ENCODE data around the gene IFT27. TPM values are rescaled to one million over a fixed set of nuclear protein-coding genes. Genes with fewer than 3 reads are reported as not detected.

IFT27 gene
- total and polyA plus RNA-seq, 2 donors (not counting 1 experiment from before 2014, with no cell fraction given), result 14.1 to 19.0 TPM

DNA sequence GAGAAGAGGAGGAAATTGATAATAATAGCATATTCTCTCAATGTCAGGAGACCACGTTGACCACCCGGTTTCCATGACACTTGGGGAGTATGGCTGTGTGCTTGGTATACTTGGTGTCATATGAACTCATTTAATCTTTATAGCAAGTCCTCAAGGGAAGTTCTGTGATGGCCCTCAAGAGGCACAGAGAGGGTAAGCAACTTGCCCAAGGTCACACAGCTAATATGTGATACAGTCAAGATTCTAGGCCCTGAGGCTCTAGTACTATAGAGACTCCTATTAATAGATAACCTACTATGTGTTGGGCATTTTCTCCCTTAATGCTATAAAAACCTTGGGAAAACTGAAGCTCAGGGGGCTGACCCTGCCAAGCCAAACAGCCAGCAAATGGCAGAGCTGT, 61.8 kb downstream of the IFT27 start:
- Histone ChIP-seq H4K20me1 (ENCODE audit: control insufficient read depth, extremely low read depth, insufficient read depth, low read length) (no peaks in the 10 kb centered on the region), H3K4me3 (replicated peaks in 1 of 4; ENCODE audit: control extremely low read depth in 1 of 4, insufficient read depth in 1 of 4, low read depth in 3 of 4, low read length in 4 of 4) (no peak overlapping the region), H3K27ac (ENCODE audit: insufficient read depth, low read length) (no peak overlapping the region), H3K9me3 (ENCODE audit: control insufficient read depth, insufficient read depth, low read depth, low read length) (no peaks in the 10 kb centered on the region), H2AFZ (ENCODE audit: low read length) (no peak overlapping the region), H3K4me2 (ENCODE audit: extremely low read depth, insufficient read depth, low read length) (no peak overlapping the region), H3K36me3 (ENCODE audit: control insufficient read depth, insufficient read depth, low read length) (no peaks in the 10 kb centered on the region), H3K27me3 (ENCODE audit: control insufficient read depth, insufficient read depth, low read length) (no peaks in the 10 kb centered on the region), H3K9ac (ENCODE audit: insufficient read depth, low read length) (no peak overlapping the region), H3K4me1 (ENCODE audit: control insufficient read depth, extremely low read depth, insufficient read depth, low read length) (no peaks in the 10 kb centered on the region), H3K79me2 (ENCODE audit: control insufficient read depth, insufficient read depth, low read length) (no peaks in the 10 kb centered on the region)
- DNase-seq (ENCODE audit: low read depth in 2 of 2), result no peak
- no peak for TF ChIP-seq EZH2 (IDR thresholded peaks at IDR 0.05; ENCODE audit: low read length, missing control alignments)
- TF ChIP-seq, protein P1, sequence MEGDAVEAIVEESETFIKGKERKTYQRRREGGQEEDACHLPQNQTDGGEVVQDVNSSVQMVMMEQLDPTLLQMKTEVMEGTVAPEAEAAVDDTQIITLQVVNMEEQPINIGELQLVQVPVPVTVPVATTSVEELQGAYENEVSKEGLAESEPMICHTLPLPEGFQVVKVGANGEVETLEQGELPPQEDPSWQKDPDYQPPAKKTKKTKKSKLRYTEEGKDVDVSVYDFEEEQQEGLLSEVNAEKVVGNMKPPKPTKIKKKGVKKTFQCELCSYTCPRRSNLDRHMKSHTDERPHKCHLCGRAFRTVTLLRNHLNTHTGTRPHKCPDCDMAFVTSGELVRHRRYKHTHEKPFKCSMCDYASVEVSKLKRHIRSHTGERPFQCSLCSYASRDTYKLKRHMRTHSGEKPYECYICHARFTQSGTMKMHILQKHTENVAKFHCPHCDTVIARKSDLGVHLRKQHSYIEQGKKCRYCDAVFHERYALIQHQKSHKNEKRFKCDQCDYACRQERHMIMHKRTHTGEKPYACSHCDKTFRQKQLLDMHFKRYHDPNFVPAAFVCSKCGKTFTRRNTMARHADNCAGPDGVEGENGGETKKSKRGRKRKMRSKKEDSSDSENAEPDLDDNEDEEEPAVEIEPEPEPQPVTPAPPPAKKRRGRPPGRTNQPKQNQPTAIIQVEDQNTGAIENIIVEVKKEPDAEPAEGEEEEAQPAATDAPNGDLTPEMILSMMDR (conservative IDR thresholded peaks at IDR 0.05 in 1 of 2, IDR thresholded peaks at IDR 0.05 in 1 of 2; ENCODE audit: low read depth in 1 of 2, low read length in 2 of 2), result no peak

DNA sequence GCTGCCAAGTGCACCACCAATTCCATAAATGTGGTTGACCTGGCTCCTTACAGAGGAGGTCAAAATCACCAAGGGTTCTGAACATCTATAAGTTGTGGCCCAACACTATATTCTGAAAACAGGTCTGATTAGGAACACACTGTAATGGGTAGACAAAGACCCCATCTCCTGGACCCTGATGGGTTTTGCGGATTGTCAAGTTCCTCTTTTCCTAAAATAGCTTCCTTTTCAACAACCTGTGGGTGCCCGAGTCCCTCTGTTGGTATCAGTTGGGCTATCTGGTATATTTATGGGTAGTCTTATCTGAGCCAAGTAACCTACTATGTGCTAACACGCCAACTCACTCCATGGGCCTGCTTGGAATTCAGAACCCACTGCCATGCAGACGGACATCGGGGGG, 62.5 kb downstream of the IFT27 start:
- no peaks in the 10 kb centered on the region for H3K79me2 ChIP-seq (ENCODE audit: control insufficient read depth, insufficient read depth, low read length)
- DNase-seq (ENCODE audit: low read depth in 2 of 2), result no peak
- no peak overlapping the region for H2AFZ ChIP-seq (ENCODE audit: low read length)
- H3K9me3 ChIP-seq (ENCODE audit: control insufficient read depth, insufficient read depth, low read depth, low read length), result no peaks in the 10 kb centered on the region
- no peak overlapping the region for H3K9ac ChIP-seq (ENCODE audit: insufficient read depth, low read length)
- H3K27ac ChIP-seq (ENCODE audit: insufficient read depth, low read length), result no peak overlapping the region
- H3K4me1 ChIP-seq (ENCODE audit: control insufficient read depth, extremely low read depth, insufficient read depth, low read length), result no peaks in the 10 kb centered on the region
- H3K4me3 ChIP-seq (replicated peaks in 1 of 4; ENCODE audit: control extremely low read depth in 1 of 4, insufficient read depth in 1 of 4, low read depth in 3 of 4, low read length in 4 of 4), result no peak overlapping the region
- no peak for TF ChIP-seq EZH2 (IDR thresholded peaks at IDR 0.05; ENCODE audit: low read length, missing control alignments)
- TF ChIP-seq, protein P1 (conservative IDR thresholded peaks at IDR 0.05 in 1 of 2, IDR thresholded peaks at IDR 0.05 in 1 of 2; ENCODE audit: low read depth in 1 of 2, low read length in 2 of 2), result no peak
- no peaks in the 10 kb centered on the region for H3K27me3 ChIP-seq (ENCODE audit: control insufficient read depth, insufficient read depth, low read length)
- no peaks in the 10 kb centered on the region for H3K36me3 ChIP-seq (ENCODE audit: control insufficient read depth, insufficient read depth, low read length)
- H4K20me1 ChIP-seq (ENCODE audit: control insufficient read depth, extremely low read depth, insufficient read depth, low read length), result no peaks in the 10 kb centered on the region
- H3K4me2 ChIP-seq (ENCODE audit: extremely low read depth, insufficient read depth, low read length), result no peak overlapping the region

Other genes with a start within 250 kb of the IFT27 start
- gene EIF3D, start 247.0 kb downstream of the IFT27 start, total RNA-seq, result 306 and 407 TPM in 2 replicates
- 267 and 318 TPM in 2 replicates for gene EIF3D, start 247.0 kb downstream of the IFT27 start, polyA plus RNA-seq
- gene CACNG2, start 72.4 kb downstream of the IFT27 start, total RNA-seq, result not detected in 2 replicates
- gene CACNG2, start 72.4 kb downstream of the IFT27 start, polyA plus RNA-seq, result not detected in 2 replicates
- gene PVALB, start 40.9 kb upstream of the IFT27 start, total RNA-seq, result not detected in 2 replicates
- gene PVALB, start 40.9 kb upstream of the IFT27 start, polyA plus RNA-seq, result not detected in 2 replicates
- not detected in 2 replicates for gene NCF4, start 84.9 kb upstream of the IFT27 start, total RNA-seq
- not detected in 2 replicates for gene NCF4, start 84.9 kb upstream of the IFT27 start, polyA plus RNA-seq
- not detected in 2 replicates for gene CSF2RB, start 137.5 kb upstream of the IFT27 start, total RNA-seq
- gene CSF2RB, start 137.5 kb upstream of the IFT27 start, polyA plus RNA-seq, result not detected in 2 replicates
- 21.6 and 25.4 TPM in 2 replicates for gene TST, start 243.3 kb upstream of the IFT27 start, total RNA-seq
- 11.7 and 12.7 TPM in 2 replicates for gene TST, start 243.3 kb upstream of the IFT27 start, polyA plus RNA-seq
- 51.5 and 76.8 TPM in 2 replicates for gene MPST, start 243.6 kb upstream of the IFT27 start, total RNA-seq
- 13.5 and 14.8 TPM in 2 replicates for gene MPST, start 243.6 kb upstream of the IFT27 start, polyA plus RNA-seq